DMS153 treated with DMSO at 0.1 percent for 48 hours (cell line): ENCODE measurements around the gene TMEM97.
"Not testable (repeated sequence)": the region's sequence is repeated elsewhere in the genome, so short reads cannot be mapped to it uniquely, and the experiment has no call there.

Experiments
- DNase-seq: peaks from one replicate; lab custom pipeline; 2025; ENCODE audit not compliant: unreplicated experiment; lab: John Stamatoyannopoulos, UW

The TMEM97 gene

GRCh38 chr17:28318759-28319597 lies at the start of gene TMEM97:
TMEM97 (plus strand) TSS chr17:28319200; CDS start chr17:28319240, 40 bp downstream.
- DNase-seq: peak; percentile 98

- no peak for DNase-seq
Measured at GRCh38 chr17:28270055-28270454, 48.9 kb upstream of the TMEM97 start.

DNA sequence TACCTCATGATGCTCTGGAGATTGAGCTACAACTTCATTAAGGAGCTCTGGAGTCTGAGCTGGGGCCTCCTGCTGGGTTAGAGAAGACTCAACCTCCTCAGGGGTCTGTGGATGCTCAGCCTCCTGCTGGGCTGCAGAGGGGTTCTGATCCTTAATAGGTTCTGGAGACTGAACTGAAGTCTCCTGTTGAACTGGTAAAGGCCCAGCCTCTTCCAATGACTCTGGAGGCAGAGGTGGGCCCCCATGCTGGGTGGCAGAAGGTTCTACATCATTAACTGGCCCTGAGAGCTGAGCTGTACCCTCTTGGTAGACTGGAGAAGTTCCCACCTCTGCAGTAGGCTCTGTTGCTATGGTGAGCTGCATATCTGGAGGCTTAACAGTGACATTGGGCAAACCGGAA lies 48.1 kb upstream of the TMEM97 start:
- DNase-seq: no peak

DNA sequence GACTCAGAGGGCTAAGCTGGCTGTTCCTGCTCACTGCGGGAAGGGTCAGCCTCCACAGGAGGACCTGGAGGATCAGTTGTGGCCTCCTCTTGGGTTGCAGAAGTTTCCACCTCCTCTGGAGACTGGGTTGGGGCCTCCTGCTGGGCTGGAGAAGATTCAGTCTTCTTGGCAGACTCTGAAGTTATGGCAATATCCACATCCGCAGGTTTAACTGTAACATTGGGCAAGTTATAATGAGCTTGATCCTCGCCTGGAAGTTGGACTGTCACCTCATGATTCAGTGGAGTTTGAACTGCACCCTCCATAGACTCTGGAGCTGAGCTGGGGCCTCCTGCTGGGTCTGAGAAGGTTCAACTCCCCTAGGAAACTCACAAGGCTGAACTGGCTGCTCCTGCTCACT lies 47.6 kb upstream of the TMEM97 start:
- no peak for DNase-seq

DNA sequence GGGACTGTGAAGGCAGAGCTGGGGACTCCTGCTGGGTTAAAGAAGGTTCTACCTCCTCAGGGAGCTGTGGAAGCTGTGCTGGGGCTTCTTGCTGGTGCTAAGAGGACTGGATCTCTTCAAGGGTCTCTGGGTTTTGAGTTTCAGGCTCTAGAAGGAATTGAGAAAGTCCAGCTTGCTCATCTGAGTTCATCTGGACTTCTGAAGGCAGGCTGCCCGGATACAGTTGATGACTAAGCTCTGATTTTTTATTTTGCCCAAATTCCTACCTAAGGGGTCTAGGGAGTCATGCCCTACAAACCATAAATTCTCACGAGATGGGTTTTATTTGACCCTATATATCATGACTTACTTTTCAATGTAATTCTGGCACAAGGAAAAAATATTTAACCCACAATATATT lies 46.8 kb upstream of the TMEM97 start:
- no peak for DNase-seq

DNA sequence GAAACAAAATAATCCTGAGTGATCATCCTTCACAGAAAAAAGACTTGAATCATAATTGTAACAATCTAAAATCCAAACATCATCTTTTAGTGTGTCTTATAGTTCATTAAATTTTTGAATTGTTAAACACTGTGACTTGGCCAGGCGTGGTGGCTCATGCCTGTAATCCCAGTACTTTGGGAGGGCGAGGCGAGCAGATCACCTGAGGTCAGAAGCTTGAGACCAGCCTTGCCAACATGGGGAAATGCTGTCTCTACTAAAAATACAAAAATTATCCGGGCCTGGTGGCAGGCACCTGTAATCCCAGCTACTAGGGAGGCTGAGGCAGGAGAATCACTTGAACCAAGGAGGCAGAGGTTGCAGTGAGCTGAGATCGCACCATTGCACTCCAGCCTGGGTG lies 45.7 kb upstream of the TMEM97 start:
- DNase-seq: not testable (repeated sequence)

DNA sequence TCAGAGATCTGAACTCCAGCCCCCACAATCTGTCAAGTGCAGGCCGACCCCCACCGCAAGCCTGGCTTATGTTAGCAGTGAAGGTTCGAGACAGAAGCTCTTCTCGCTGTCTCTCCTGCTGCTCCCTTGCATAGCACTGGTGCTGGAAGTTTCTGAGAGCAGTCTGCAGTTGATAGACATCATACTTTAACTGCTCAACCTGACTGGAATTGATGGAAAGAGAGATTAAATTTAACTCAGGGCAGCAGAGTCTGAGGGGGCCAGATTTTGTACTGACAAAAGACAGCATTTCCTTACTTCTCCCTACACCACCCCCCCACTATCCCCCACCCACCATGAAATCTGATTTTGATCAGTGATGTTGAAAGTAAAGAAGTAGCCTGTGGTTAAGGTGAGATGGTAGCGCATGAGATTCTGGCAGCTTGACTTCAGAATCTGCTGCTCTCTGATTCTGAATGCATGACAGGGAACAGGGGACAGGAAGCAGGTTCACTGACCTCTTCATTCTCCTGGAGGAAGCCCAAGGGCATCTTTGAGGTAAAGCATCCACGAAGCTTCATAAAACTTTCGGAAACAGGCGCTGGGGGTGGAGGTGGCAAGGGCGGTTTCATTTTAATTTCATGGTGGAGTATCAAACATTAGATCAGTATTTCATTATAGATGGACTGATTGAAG lies 44.3 kb upstream of the TMEM97 start:
- DNase-seq: no peak

DNA sequence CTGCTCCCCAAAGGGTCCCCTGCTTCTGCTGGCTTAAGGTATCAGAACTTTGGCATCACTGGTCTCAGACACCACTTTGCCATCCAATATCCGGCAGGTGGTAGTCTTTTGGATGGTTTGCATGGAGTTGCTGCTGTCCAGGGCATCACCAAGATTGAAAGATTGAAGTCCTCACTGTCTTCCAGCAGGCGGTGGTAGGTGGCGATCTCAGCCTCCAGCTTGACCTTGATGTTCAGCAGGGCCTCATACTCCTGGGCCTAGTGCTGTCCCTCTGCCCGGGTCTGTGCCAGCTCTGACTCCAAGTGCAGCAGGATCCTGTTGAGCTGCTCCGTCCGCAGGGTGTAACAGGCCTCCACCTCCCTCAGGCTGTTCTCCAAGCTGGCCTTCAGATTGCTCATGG lies 43.0 kb upstream of the TMEM97 start:
- DNase-seq: no peak

DNA sequence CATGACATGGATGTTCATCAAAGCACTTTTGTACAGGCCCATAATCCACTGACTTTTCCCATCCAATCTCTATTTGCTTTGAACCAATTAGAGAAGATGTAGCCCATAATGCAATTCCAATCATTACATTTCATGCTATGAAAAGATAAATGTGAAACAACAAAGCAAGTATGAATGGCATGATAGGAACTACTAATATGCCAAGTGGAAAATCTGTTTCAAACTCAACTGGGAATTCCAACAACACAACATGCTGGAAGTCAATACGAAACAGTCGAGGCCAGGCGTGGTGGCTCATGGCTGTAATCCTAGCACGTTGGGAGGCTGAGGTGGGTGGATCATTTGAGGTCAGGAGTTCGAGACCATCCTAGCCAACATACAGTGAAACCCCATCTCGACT lies 39.6 kb upstream of the TMEM97 start:
- DNase-seq: no peak

GRCh38 chr17:28280826-28281225 lies 38.2 kb upstream of the TMEM97 start:
- no peak for DNase-seq

DNA sequence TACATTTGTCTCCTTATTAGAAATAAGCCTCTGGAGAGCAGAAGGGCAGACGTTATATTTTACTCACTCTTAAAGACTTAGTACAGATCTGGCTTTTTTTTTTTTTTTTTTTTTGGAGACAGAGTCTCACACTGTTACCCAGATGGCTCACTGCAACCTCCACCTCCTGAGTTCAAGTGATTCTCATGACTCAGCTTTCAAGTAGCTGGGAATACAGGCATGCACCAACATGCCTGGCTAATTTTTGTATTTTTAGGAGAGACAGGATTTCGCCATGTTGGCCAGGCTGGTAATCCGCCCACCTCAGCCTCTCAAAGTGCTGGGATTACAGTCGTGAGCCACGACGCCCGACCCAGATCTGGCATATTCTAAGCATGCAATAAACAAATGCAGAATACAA lies 36.4 kb upstream of the TMEM97 start:
- no peak for DNase-seq

- DNase-seq: no peak
Measured at GRCh38 chr17:28285965-28286364, 33.0 kb upstream of the TMEM97 start.

GRCh38 chr17:28290703-28291102 lies 28.3 kb upstream of the TMEM97 start:
- DNase-seq: no peak

- DNase-seq: no peak
Measured at GRCh38 chr17:28291780-28292330, 27.1 kb upstream of the TMEM97 start.

GRCh38 chr17:28292878-28293277 lies 26.1 kb upstream of the TMEM97 start:
- not testable (repeated sequence) for DNase-seq

DNA sequence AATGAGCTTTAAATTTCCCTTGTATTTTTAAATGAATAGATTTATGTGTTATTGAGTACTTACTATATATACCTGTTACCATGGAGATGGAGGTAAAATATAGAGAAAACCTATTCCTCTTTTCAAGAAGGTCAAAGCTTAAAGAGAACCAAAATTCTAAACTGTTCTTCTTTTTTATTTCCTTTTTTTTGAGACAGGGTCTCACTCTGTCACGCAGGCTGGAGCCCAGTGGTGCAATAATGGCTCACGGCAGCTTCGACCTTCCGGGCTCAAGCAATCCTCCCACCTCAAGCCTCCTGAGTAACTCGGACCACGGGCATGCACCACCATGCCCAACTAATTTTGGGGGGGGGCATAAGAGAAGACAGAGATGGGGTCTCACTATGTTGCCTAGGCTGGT lies 25.0 kb upstream of the TMEM97 start:
- no peak for DNase-seq

DNA sequence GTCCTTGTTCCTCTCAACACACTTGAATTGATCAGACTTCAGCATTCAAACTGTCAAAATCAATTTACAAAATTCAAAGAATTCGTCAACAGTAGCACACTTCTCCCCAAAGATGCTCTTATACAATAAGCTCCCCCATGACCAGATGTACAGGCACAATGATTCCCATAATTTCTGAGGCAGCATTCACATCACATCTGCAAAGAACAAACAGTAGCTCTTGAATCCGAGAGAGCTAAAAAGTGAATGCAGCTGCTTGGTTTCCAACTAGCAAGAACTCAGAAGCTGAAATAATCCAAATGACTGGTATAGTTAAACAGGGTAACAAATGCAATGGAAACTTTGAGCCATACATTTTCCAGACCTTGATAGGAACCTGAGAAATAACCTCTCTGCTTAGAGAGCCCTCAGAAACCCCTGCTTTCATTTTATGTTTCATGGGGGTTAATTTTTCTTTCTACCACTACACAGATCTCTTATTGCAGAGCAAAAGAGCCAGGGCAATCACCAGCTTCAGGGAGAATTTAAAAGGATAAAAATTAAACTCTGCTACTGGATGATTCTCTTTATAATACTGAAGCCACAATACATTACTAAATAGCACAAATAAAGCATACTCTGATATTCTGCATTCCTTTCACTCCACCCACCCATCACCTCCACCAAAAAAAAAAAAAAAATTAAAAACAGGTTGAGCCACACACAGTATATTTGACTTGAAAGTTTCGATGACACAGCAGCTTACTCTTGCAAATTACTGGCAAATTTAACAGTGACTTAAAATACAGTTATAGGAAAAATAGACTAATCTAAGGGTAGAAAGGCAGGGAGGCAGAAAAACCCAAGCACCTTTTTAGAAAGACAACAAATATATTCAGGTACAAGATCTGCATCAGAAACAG lies 23.1 kb upstream of the TMEM97 start:
- no peak for DNase-seq

DNA sequence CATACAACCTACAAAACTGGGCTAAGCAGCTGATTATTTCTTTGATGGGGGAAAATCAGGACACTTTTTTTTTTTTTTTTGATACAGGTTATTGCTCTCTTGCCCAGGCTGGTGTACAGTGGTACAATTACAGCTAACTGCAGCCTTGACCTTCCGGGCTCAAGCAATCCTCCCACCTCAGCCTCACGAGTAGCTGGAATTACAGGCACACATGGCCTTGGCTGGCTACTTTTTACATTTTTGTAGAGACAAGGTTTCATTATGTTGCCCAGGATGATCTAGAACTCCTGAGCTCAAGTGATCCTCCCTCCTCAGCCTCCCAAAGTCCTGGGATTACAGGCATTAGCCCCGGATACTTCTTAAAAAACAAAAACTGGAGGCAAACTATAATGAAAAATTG lies 20.6 kb upstream of the TMEM97 start:
- no peak for DNase-seq

DNA sequence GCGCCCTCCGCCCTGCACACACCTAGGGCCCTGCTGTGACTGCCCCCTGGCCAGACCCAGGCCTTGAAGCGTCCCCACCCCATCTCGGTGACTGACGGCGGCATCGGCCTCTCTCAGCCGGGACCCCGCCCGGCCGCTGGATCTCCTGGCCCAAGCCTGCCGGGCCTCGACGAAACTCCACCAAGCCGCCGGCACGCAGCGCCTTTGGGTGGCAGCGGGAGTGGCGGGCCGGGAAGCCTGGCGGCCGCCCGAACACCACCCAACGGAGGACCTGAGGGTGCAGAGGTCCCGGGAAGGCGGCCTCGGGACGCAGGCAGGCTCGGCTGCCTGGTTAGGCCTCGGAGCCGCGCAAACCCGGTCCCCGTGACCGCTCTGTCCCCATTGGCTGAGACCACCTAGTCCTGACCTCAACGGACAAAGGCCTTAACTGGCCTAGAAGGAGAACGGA lies 12.0 kb upstream of the TMEM97 start:
- no peak for DNase-seq

DNA sequence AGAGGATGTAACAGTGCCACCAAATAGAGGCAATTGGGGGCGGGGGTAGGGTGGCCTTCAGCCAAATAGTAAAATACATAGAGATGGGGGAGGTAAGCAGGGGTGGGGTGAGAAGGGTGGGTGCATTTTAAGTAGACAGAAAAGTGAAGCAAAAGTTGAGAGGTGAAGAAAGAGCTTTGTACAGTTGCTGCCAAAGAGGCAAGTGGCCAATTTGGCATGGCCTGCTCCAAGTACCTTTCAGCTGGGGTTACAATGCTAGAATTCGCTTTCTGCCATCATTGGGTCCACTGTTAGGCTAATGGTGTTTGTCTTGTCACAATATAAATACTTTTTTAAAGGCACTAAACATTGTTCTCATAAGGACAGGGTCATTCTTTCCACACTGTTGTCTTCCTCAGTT lies 5.2 kb upstream of the TMEM97 start:
- no peak for DNase-seq
